Hematopoietic multipotent progenitor cell treated with erythropoietin and hydrocortisone succinate and interleukin-3 and kit ligand, for 4 days (in vitro differentiated cells): ENCODE data around the gene SLA2.
A peak's percentile ranks its signal among the peaks of the same experiment; 100 is the strongest.
"Not testable (repeated sequence)": the region's sequence is repeated elsewhere in the genome, so short reads cannot be mapped to it uniquely, and the experiment has no call there.

Experiments
- DNase-seq: peaks from one replicate; pipeline ENCODE4 v3.0.0-alpha.2; 2015

The SLA2 gene

DNA sequence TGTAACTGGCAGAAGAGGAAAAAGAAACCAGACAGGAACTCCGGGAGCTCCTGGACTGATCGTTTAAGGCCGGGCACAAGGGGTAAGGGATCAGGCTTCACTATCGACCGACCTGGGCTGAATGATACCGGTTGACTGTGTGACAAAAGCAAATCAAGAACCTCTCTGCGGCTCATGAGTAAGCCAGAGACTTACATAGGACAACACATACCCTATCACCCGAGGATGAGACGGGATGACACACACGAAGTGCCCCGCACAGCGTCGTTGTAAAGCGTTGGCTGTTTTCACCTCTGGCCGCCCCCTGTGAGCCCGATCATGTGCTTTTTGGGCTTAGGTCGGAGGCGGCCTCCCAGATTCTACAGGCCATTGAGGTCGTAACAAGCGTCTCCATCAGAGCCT, 73.3 kb downstream of the SLA2 start:
- peak; percentile 73 for DNase-seq

- peak; percentile 63 for DNase-seq
These were observed 74.2 kb downstream of the SLA2 start for GRCh38 chr20:36571564-36572504.

- DNase-seq = no peak
These were observed 76.1 kb downstream of the SLA2 start for GRCh38 chr20:36569847-36570429.

DNA sequence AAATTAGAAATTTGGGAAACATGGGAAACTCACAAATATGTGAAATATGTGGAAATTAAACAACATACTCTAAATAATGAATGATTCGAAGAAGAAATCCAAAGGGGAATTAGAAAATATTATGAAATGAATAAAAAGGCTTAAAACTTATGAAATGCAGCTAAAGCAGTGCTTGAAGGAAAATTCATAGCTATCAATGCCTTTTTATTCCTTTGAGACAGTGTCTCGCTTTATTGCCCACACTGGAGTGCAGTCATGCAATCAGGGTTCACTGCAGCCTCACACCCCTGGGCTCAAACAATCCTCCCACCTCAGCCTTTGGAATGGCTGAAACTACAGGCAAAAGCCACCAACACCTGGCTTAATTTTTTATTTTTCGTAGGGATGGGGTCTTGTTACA, 80.5 kb downstream of the SLA2 start:
- DNase-seq = no peak

GRCh38 chr20:36564726-36565121, 81.3 kb downstream of the SLA2 start:
- not testable (repeated sequence) for DNase-seq

DNA sequence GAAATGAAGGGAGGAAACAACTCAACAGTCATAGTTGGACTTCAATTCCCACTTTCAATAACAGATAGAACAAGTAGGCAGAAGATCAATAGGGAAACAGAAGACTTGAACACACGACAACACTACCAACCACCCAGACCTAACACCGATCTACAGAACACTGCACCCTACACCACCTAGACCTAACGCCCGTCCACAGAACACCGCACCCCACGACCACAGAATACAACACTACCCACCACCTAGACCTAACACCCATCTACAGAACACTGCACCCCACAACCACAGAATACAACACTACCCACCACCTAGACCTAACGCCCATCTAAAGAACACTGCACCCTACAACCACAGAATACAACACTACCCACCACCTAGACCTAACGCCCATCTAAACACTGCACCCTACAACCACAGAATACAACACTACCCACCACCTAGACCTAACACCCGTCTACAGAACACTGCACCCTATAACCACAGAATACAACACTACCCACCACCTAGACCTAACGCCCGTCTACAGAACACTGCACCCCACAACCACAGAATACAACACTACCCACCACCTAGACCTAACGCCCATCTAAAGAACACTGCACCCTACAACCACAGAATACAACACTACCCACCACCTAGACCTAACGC, 81.8 kb downstream of the SLA2 start:
- DNase-seq = not testable (repeated sequence)

DNA sequence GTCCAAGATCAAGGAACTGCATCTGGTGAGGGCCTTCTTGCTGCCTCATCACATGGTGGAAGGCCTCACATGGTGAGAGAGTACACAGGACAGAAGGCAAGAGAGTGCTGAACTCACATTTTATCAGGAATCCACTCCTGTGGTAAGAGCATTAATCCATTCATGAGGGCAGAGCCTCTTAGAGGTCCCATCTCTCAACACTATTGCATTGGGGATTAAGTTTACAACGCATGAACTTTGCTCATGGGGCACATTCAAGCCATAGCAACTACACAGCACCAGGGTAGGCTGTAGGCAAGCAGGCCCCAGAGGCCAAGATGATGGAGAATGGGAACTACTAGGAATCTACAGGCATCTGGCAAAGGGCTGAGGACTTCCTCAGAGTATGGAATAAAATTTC, 82.6 kb downstream of the SLA2 start:
- no peak for DNase-seq

- DNase-seq = no peak
These were observed 83.3 kb downstream of the SLA2 start for GRCh38 chr20:36562724-36563123.
